GM21825 (cell line): ENCODE measurements around the gene DUSP16.
A peak's percentile ranks its signal among the peaks of the same experiment; 100 is the strongest.
"Not testable (repeated sequence)": the region's sequence is repeated elsewhere in the genome, so short reads cannot be mapped to it uniquely, and the experiment has no call there.

Source experiments
- ATAC-seq: cut with Tn5 transposase; IDR thresholded peaks from one replicate; pipeline ENCODE4 v1.9.1; 2021; ENCODE audit warnings: mild to moderate bottlenecking, moderate library complexity; ENCODE audit not compliant: unreplicated experiment

The DUSP16 gene

GRCh38 chr12:12585115-12585863, 22.6 kb upstream of the DUSP16 start:
- no peak for ATAC-seq

DNA sequence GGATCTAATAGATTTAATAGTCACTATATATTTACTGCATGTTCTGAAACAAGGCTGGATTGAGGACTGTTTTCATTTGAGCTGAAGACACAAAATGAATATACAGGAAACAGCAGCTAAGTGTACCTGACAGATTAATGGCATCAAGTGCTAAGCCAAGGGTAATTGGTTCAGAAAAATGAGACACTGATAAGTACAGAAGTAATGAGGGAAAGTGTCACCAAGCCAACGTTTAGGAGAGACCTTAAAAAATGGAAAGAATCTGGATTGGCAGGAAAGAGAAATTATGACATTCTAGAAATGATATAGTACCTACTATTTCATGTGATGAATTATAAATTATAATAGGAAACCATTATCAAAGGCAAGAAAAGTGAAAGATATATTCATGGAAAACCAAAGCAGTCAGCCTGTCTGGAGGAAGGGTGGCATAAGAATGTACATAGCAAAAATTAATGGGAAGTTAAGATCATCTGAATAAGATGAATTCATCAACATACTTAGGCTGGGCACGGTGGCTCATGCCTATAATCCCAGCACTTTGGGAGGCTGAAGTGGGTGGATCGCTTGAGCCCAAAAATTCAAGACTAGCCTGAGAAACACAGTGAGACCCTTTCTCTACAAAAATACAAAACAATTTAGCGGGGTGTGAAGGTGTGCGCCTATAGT, 21.0 kb upstream of the DUSP16 start:
- ATAC-seq, result no peak

- peak; percentile 92 for ATAC-seq
Observed at GRCh38 chr12:12582895-12583303, 20.2 kb upstream of the DUSP16 start.

- peak; percentile 31 for ATAC-seq
Observed at GRCh38 chr12:12582193-12582881, 19.7 kb upstream of the DUSP16 start.

- ATAC-seq, result not testable (repeated sequence)
Observed at GRCh38 chr12:12580716-12581115, 18.1 kb upstream of the DUSP16 start.

- no peak for ATAC-seq
Observed at GRCh38 chr12:12577786-12578185, 15.1 kb upstream of the DUSP16 start.

DNA sequence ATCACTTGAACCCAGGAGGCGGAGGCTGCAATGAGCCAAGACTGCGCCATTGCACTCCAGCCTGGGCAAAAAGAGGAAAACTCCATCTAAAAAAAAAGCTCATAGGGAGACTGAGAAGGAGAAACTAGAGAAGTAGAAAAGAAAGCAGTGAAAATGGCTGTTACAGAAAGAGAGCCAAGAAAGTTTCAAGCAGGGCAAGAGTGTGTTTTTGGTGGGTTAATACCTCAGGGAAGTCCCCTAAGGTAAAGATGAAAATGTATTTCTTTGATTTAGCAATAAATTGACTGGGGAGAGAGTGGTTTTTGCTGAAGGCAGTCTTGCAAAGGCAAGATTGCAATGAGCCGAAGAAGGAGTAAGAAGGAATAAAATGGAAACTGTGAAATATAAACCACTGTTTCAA, 10.0 kb upstream of the DUSP16 start:
- no peak for ATAC-seq

GRCh38 chr12:12565971-12566370, 3.3 kb upstream of the DUSP16 start:
- ATAC-seq, result not testable (repeated sequence)

- ATAC-seq, result no peak
Observed at GRCh38 chr12:12564911-12565310, 2.2 kb upstream of the DUSP16 start.

DNA sequence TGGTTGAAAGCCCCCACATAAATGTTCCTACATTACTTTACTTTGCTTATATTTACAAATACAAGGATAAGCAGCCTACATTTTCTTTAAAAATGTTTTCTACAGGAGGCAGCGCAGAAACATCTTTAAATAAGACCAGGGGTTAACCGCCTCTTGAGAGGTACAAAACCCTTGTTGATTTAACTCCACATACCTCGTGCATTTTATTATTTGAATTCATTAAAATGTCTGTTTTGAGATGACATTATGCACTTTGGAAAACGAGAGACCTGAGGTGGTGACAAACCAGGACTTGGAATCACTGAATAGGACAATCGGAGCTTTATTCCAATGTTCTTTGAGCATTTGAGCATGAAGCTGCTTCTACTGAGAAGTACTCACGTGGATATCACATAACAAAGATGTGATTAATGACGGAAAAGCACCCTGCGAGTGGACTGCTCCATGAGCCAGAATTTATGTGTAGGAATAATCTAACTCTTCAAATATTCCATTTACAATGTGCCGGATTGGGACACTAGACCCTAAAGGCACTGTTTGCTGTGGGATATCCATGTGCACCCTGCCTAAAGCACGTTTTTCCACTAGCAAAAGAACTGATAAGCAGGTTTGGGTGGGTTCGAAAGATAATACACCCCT, 746 bp upstream of the DUSP16 start:
- ATAC-seq, result no peak

GRCh38 chr12:12562016-12562483, 613 bp downstream of the DUSP16 start:
- no peak for ATAC-seq

DNA sequence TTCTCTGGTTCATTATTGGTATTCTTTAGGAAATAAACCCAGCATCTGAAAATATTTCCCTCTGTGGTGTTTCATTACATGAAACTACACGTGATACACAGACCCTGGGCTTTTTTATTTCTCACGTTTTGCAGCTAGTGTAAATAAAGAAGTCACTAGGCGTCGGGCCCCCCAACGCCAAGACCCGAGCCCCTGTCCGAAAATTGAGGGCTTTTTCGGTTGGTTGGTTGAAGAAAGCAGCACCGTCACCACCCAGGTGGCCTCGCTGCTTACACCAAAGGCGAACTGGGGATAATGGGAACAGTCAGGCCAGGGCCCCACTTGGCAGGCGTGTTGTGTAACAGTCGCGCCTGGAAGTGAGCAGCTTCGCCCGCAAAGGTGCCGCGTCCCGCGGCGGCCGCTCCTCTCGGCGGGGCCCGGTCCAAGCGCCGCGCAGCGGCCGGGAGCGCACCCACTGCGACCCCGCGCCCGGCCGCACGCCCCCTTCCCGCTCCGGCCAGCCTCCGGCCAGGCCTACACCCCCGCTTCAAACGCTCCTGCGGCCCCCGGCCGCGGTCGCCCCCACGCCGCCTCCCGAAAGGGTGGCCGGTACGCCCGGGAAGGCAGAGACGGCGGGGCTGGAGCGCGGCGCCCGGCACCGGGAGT, 1.2 kb downstream of the DUSP16 start:
- no peak for ATAC-seq

DNA sequence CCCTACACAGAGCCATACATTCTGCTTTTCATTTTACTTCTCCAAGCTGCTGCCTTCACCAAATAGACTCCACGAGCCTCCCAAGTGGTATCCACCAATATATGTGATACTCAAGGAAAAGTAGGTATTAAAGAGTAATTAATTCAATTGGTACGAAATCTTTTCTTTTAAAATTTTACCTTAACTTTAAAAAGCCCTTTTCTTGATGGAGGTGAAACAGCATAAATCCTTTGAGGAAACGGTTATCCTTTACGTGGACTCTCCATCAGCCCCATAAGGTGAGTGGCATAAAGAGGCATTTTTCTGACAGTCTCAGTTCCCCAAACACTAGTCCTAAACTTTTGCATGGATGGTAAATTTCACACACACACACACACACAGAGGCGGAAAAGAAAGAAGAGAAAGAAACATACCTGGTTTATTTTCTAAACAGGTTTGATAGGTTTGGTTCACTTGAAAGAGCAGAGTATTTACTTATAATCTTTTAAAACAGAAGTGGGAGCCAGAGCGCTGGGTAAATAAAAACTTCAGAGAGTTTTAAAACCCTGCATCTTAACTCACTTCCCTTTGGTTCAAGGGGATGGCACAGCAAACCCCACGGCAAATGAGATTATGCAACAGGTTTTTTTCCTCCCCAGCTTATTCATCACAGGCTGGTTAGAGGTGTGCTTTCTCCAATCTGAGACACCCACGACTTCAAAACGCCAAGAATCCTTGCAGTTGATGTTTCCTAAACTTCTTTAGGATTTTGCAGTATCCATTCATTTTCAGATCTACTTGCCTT, 1.9 kb downstream of the DUSP16 start:
- no peak for ATAC-seq

GRCh38 chr12:12559719-12560296, 2.9 kb downstream of the DUSP16 start:
- no peak for ATAC-seq

DNA sequence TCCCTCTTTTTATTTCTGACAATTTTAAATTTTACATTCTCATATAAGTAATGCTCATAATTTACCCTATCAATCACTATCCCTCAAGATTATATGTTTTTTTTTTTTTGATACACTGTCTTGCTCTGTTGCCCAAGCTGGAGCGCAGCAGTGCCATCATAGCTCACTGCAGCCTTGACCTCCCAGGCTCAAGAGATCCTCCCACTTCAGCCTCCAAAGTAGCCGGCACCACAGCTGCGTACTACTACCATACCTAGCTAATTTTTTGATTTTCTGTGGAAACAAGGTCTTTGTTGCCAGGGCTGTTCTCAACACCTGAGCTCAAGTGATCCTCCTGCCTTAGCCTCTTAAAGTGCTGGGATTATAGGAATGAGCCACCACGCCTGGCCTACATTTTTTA, 4.4 kb downstream of the DUSP16 start:
- no peak for ATAC-seq

DNA sequence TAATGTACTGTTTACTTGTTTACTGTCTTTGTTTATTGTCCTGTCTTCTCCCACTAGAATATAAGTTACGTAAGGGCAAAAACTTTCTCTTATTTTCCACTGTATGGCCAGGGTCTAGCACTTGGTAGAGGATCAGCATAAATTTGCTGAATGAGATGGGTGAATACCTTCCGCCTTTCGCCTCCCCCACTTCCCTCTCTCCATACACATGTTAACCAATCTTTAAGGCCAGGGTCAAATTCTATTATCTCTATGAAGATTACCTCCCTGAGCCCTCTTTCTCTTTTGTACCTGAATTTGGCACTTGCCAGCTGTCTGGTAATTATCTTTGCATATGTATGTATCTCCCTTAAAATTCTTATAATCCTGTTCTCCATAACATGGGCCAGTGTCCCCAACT, 4.9 kb downstream of the DUSP16 start:
- no peak for ATAC-seq

DNA sequence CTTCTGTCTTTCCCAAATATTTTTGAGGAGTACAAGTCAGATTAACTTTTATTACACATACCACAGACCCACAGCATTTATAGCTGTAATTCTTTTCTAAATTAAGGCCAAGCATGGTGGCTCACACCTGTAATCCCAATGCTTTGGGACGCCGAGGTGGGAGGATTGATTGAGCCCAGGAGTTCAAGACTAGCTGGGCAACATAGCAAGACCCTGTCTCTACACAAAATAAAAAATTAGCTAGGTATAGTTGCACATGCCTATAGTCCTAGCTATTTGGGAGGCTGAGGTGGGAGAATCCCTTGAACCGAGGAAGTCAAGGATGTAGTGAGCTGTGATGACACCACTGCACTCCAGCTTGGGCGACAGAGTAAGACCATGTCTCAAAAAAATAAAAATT, 7.0 kb downstream of the DUSP16 start:
- no peak for ATAC-seq

DNA sequence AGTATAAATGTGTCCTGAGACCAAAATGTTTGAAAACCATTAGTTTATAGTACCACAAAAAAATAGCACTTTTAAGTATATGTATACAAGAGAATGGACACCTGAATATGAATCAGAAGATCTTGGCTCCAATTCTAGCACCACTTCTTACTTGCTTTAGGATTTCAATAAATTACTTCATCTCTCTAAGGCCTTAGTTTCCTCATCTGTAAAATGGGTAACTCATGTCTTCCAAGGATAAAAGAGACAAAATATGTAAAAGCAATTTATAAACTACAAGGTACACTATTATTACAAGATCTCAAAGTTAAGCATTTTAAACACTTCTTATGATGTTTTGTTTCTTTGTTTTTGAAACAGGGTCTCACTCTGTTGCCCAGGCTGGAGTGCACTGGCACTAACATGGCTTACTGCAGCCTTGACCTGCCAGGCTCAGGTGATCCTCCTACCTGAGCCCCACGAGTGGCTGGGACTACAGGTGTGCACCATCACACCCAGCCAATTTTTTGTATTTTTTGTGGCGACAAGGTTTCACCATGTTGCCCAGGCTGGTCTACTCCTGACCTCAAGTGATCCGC, 9.4 kb downstream of the DUSP16 start:
- ATAC-seq, result no peak

DNA sequence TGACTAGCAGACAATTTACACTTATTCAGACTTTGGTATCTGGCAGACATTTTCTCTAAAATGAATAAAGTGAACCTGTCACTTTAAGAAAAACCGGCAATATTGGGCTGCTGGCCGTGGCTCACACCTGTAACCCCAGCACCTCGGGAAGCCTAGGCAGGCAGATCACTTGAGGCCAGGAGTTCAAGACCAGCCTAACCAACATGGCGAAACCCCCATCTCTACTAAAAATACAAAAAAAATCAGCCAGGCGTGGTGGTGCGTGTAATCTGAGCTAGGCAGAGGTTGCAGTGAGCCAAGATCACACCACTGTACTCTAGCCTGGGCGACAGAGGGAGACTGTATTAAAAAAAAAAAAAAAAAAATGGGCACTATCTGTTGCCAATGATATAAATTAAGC, 11.5 kb downstream of the DUSP16 start:
- no peak for ATAC-seq
